NCI-H2107 (cell line): Measurements from ENCODE around the gene SLC25A48.

ENCODE experiments used
- DNase-seq: peaks from one replicate; lab custom pipeline; 2025; lab: John Stamatoyannopoulos, UW

SLC25A48 gene

GRCh38 chr5:135921388-135921787 is 86.9 kb downstream of the SLC25A48 start:
- DNase-seq, result no peak

- no peak for DNase-seq
Measured at GRCh38 chr5:135930029-135930948, 95.8 kb downstream of the SLC25A48 start.

GRCh38 chr5:135930949-135931295 is 96.5 kb downstream of the SLC25A48 start:
- DNase-seq, result no peak

DNA sequence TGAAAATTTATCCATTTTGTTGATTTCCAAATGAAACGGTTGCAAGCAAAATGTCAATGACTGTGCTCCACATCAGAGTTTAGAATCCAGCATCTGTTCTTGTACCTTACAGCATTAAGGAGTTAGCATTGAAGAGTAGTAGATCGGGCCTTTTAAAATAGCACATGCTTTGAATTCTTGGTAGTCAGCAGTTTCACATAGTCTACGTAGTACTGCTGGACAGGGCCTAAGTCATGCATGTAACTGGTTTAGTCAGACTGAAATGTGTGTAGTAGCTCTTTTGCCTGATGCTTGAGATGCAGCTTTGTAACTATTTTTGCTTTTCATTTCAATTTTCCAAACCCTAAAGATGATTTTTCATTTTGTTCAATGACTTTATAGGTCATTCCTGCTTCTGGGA is 100.5 kb downstream of the SLC25A48 start:
- DNase-seq, result no peak

DNA sequence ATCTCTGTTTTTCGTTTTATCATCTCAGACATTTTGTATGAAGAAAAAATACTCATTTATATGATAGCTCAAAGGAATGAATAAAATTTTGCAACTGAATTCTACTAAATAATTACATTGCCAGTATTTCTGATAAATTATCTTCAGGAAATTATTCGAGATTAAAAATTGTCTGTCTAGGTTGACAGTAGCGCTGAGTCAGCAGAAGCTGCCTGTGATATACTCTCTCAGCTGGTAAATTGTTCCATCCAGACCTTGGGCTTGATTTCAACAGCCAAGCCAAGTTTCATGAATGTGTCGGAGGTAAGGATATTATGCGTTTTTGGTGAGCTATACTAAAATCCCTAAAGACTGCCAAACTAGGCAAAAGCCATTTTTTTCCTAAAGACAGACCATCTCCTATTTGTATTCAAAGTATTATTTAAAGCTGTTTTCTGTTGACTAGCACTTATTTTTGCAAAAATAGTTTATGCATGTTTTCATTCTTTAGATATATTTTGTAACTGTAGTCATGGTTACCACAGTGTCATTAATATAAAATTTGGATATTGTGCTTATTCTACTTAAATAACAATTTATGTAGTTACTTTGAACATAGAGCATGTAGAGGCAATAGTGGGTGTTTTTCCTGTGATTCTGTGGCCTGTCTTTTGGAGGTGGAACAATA is 102.9 kb downstream of the SLC25A48 start:
- DNase-seq, result no peak
